ENCODE measurements around the gene MKX.

MKX gene

GRCh38 chr10:27745732-27746396 is at the start of gene MKX:
Gene MKX, minus strand, starts transcription at chr10:27745819. Its CDS starts 2,404 bp downstream, at chr10:27743415.
- DNase-seq = peak; percentile 81

GRCh38 chr10:27794157-27794556 is 48.5 kb upstream of the MKX start:
- DNase-seq = no peak

GRCh38 chr10:27792216-27792615 is 46.6 kb upstream of the MKX start:
- DNase-seq = peak; percentile 56

- DNase-seq = no peak
Observed at GRCh38 chr10:27784272-27784671, 38.7 kb upstream of the MKX start.

- DNase-seq = peak; percentile 86
Observed at GRCh38 chr10:27783660-27784059, 38.0 kb upstream of the MKX start.

GRCh38 chr10:27779462-27780015 is 33.9 kb upstream of the MKX start:
- no peak for DNase-seq

- no peak for DNase-seq
Observed at GRCh38 chr10:27774831-27775230, 29.2 kb upstream of the MKX start.

- DNase-seq = no peak
Observed at GRCh38 chr10:27771231-27771630, 25.6 kb upstream of the MKX start.

- no peak for DNase-seq
Observed at GRCh38 chr10:27770181-27770580, 24.6 kb upstream of the MKX start.

- DNase-seq = no peak
Observed at GRCh38 chr10:27760867-27761266, 15.2 kb upstream of the MKX start.

- no peak for DNase-seq
Observed at GRCh38 chr10:27759483-27760272, 14.1 kb upstream of the MKX start.

GRCh38 chr10:27752673-27753237 is 7.1 kb upstream of the MKX start:
- DNase-seq = no peak

GRCh38 chr10:27748601-27749000 is 3.0 kb upstream of the MKX start:
- no peak for DNase-seq

GRCh38 chr10:27747096-27747451 is 1.5 kb upstream of the MKX start:
- DNase-seq = peak; percentile 44

- no peak for DNase-seq
Observed at GRCh38 chr10:27746397-27747095, 927 bp upstream of the MKX start.

- peak; percentile 57 for DNase-seq
Observed at GRCh38 chr10:27744802-27745731, 552 bp downstream of the MKX start.

- DNase-seq = peak; percentile 71
Observed at GRCh38 chr10:27743877-27744801, 1.5 kb downstream of the MKX start.

GRCh38 chr10:27743012-27743876 is 2.4 kb downstream of the MKX start:
- peak; percentile 59 for DNase-seq

- DNase-seq = peak; percentile 91
Observed at GRCh38 chr10:27742195-27743011, 3.2 kb downstream of the MKX start.

Data from EL (cell line).